Common myeloid progenitor, CD34-positive (primary cell): Measurements from ENCODE around the gene GAP43.

ENCODE experiments used
- CTCF ChIA-PET: fragments of 350-600 bp; sonication (Branson Sonifier 250); formaldehyde crosslinking; loops from one replicate; lab custom pipeline; 2021; ENCODE audit warnings: antibody characterized with exemption; lab: Charles Lee
- POLR2A ChIA-PET: fragments of 350-600 bp; sonication (Branson Sonifier 250); formaldehyde crosslinking; loops from one replicate; lab custom pipeline; 2021; ENCODE audit warnings: antibody characterized with exemption; lab: Charles Lee
- DNase-seq, 3 donors: peaks; one replicate each; pipeline versions ENCODE4 v3.0.0 to v3.0.0-alpha.2; 2013
- H3K27ac ChIP-seq, 2 experiments: 1 replicate in 1 of 2; 2 replicates in 1 of 2; pipeline ENCODE4 v1.7.0; 2013; ENCODE audit warnings: inconsistent platforms in 2 of 2, low read length in 2 of 2, mild to moderate bottlenecking in 2 of 2, low read depth in 1 of 2, moderate library complexity in 1 of 2; ENCODE audit not compliant: severe bottlenecking in 2 of 2, insufficient read depth in 1 of 2, poor library complexity in 1 of 2
- H3K27me3 ChIP-seq, 5 experiments: replicated peaks in 2 of 5; 1 replicate in 3 of 5; 2 replicates in 2 of 5; pipeline versions ENCODE4 v1.6.1 to v1.7.0; 2013; ENCODE audit warnings: low read length in 4 of 5, mild to moderate bottlenecking in 2 of 5, moderate library complexity in 2 of 5, inconsistent platforms in 1 of 5; ENCODE audit not compliant: insufficient read depth in 5 of 5, control insufficient read depth in 4 of 5
- H3K36me3 ChIP-seq, 4 experiments: 1 replicate in 2 of 4; 2 replicates in 2 of 4; pipeline versions ENCODE4 v1.6.1 to v1.7.0; 2013; ENCODE audit warnings: low read length in 3 of 4, control low read depth in 1 of 4, mild to moderate bottlenecking in 1 of 4; ENCODE audit not compliant: control insufficient read depth in 4 of 4, insufficient read depth in 4 of 4
- H3K4me1 ChIP-seq, 4 experiments: 1 replicate in 3 of 4; 2 replicates in 1 of 4; pipeline versions ENCODE4 v1.6.1 to v1.7.1; 2013; ENCODE audit warnings: low read length in 3 of 4, mild to moderate bottlenecking in 3 of 4, control low read depth in 1 of 4, inconsistent platforms in 1 of 4, moderate library complexity in 1 of 4; ENCODE audit not compliant: control insufficient read depth in 4 of 4, insufficient read depth in 4 of 4; ENCODE audit errors: control extremely low read depth in 1 of 4
- H3K4me3 ChIP-seq, 7 experiments: 1 replicate in 4 of 7; 2 replicates in 3 of 7; pipeline versions ENCODE4 v1.5.1 to v1.7.0; 2013; ENCODE audit warnings: mild to moderate bottlenecking in 7 of 7, low read length in 6 of 7, moderate library complexity in 6 of 7, inconsistent platforms in 2 of 7, low read depth in 2 of 7, control low read depth in 1 of 7; ENCODE audit not compliant: insufficient read depth in 4 of 7, control insufficient read depth in 1 of 7; ENCODE audit errors: extremely low read depth in 1 of 7
- H3K9me3 ChIP-seq, 5 experiments: 1 replicate in 4 of 5; 2 replicates in 1 of 5; pipeline versions ENCODE4 v1.6.1 to v1.7.1; 2013; ENCODE audit warnings: low read length in 4 of 5, mild to moderate bottlenecking in 2 of 5, inconsistent platforms in 1 of 5, low read depth in 1 of 5, moderate library complexity in 1 of 5; ENCODE audit not compliant: control insufficient read depth in 4 of 5, insufficient read depth in 2 of 5; ENCODE audit errors: control extremely low read depth in 1 of 5
- WGBS: methylation state at CpG from one replicate; pipeline ENCODE4 v1.1.5; 2013; ENCODE audit not compliant: insufficient coverage; 5-methylcytosine and 5-hydroxymethylcytosine counted together

Gene GAP43

GRCh38 chr3:115635406-115635805 is 12.1 kb downstream of the GAP43 start:
- H3K9me3 ChIP-seq: no peaks in the 10 kb centered on the region
- WGBS: no CpG with 5 or more reads among the region's 1 CpG
- no peaks in the 10 kb centered on the region for H3K4me1 ChIP-seq
- POLR2A ChIA-PET: no interaction called here
- H3K27me3 ChIP-seq: peaks cover 0 to 10% (median under 1%) of the 10 kb centered on the region in 5 experiments
- no peak overlapping the region for H3K4me3 ChIP-seq
- H3K27ac ChIP-seq: no peak overlapping the region
- H3K36me3 ChIP-seq: no peaks in the 10 kb centered on the region
- CTCF ChIA-PET: interaction anchor here (1.2 kb wide), 1 partner anchor 13 kb away, joined by 5 read pairs; no protein-coding TSS in a partner anchor
- DNase-seq: no peak

DNA sequence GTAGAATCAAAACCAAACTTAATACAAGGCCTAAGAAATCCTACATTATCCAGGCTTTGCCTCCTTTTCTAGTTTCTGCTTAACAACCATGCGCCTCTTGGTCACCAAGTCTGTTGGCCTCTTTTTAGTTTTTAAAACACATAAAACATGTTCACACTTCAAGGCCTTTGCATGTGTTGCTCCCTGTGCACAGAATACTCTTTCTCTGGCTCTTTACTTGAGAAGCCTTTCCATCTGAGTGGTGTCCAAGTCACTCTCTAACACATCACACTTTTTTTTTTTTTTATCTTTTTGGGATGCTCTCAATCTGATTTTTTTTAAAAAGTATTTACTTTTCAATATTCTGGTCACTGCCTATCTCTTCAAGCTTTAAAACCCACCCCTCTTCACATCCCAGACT is 14.9 kb downstream of the GAP43 start:
- Histone ChIP-seq H3K27ac (no peak overlapping the region), H3K9me3 (no peaks in the 10 kb centered on the region), H3K27me3 (peaks cover 0 to 8% (median 0%) of the 10 kb centered on the region in 5 experiments), H3K4me3 (no peak overlapping the region), H3K36me3 (no peaks in the 10 kb centered on the region), H3K4me1 (no peaks in the 10 kb centered on the region)
- no peak for DNase-seq
- POLR2A ChIA-PET: no interaction called here
- WGBS: 100% methylated on average over 1 of the region's 1 CpG
- CTCF ChIA-PET: no interaction called here

- Histone ChIP-seq H3K27me3 (peaks cover 0 to 5% (median 0%) of the 10 kb centered on the region in 5 experiments), H3K27ac (no peak overlapping the region), H3K9me3 (no peaks in the 10 kb centered on the region), H3K4me1 (no peaks in the 10 kb centered on the region), H3K36me3 (no peaks in the 10 kb centered on the region), H3K4me3 (no peak overlapping the region)
- ChIA-PET CTCF (interaction anchor here (0.9 kb wide), 1 partner anchor 80 kb away, joined by 3 read pairs; no protein-coding TSS in a partner anchor), POLR2A (interaction anchor here (0.5 kb wide), 1 partner anchor 378 kb away, joined by 3 read pairs; no protein-coding TSS in a partner anchor)
- WGBS: no CpG with 5 or more reads among the region's 1 CpG
- DNase-seq: no peak
Measured at GRCh38 chr3:115638991-115639390, 15.7 kb downstream of the GAP43 start.

GRCh38 chr3:115644391-115644790 is 21.1 kb downstream of the GAP43 start:
- peaks cover 0 to 10% (median 0%) of the 10 kb centered on the region in 5 experiments for H3K27me3 ChIP-seq
- H3K4me1 ChIP-seq: no peaks in the 10 kb centered on the region
- H3K9me3 ChIP-seq: peaks cover 0 to 2% (median 0%) of the 10 kb centered on the region in 5 experiments
- H3K36me3 ChIP-seq: no peaks in the 10 kb centered on the region
- ChIA-PET CTCF (no interaction called here), POLR2A (no interaction called here)
- H3K27ac ChIP-seq: no peak overlapping the region
- WGBS: no CpG with 5 or more reads among the region's 1 CpG
- H3K4me3 ChIP-seq: no peak overlapping the region
- no peak for DNase-seq

GRCh38 chr3:115646027-115646690 is 22.8 kb downstream of the GAP43 start:
- peaks cover 0 to 12% (median 0%) of the 10 kb centered on the region in 5 experiments for H3K27me3 ChIP-seq
- no peaks in the 10 kb centered on the region for H3K4me1 ChIP-seq
- H3K27ac ChIP-seq: no peak overlapping the region
- DNase-seq: no peak
- ChIA-PET CTCF (no interaction called here), POLR2A (no interaction called here)
- H3K36me3 ChIP-seq: no peaks in the 10 kb centered on the region
- 100% methylated on average over 1 of the region's 2 CpGs for WGBS
- peaks cover 0 to 2% (median 0%) of the 10 kb centered on the region in 5 experiments for H3K9me3 ChIP-seq
- H3K4me3 ChIP-seq: no peak overlapping the region

GRCh38 chr3:115648559-115648958 is 25.2 kb downstream of the GAP43 start:
- CTCF ChIA-PET: no interaction called here
- peaks cover 0 to 2% (median 0%) of the 10 kb centered on the region in 5 experiments for H3K9me3 ChIP-seq
- H3K4me1 ChIP-seq: no peaks in the 10 kb centered on the region
- no peaks in the 10 kb centered on the region for H3K36me3 ChIP-seq
- no CpG with 5 or more reads among the region's 1 CpG for WGBS
- H3K27ac ChIP-seq: no peak overlapping the region
- POLR2A ChIA-PET: no interaction called here
- no peak for DNase-seq
- no peak overlapping the region for H3K4me3 ChIP-seq
- H3K27me3 ChIP-seq: peaks cover 0 to 8% (median 0%) of the 10 kb centered on the region in 5 experiments

DNA sequence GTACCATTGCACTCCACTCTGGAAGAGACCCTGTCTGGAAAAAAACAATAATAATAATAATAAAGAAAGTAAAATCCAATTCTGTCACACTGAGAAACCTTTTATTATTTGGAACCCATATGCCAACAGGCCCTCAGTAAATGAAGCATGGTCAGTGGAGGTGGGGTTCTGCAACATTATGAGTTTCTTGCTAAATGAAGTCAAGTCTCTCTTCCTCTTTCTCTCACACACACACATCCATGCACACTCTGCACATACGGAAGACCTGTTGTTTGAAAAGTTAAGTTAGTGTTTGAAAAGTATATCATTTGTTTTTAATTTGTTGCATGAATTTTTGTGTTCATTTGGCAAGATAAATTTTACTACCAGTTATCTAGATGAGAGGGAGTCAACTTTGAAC is 27.8 kb downstream of the GAP43 start:
- Histone ChIP-seq H3K4me1 (no peaks in the 10 kb centered on the region), H3K4me3 (no peak overlapping the region), H3K27me3 (peaks cover 0 to 8% (median 0%) of the 10 kb centered on the region in 5 experiments), H3K9me3 (peaks cover 0 to 2% (median 0%) of the 10 kb centered on the region in 5 experiments), H3K36me3 (no peaks in the 10 kb centered on the region), H3K27ac (no peak overlapping the region)
- no peak for DNase-seq
- ChIA-PET POLR2A (no interaction called here), CTCF (no interaction called here)
- WGBS: no CpG with 5 or more reads among the region's 1 CpG
